Measurements from ENCODE around the gene FOXQ1. TPM values are rescaled to one million over a fixed set of nuclear protein-coding genes. Genes with fewer than 3 reads are reported as not detected.

The FOXQ1 gene
- total RNA-seq, 2 donors from 2014 or later, result not detected

DNA sequence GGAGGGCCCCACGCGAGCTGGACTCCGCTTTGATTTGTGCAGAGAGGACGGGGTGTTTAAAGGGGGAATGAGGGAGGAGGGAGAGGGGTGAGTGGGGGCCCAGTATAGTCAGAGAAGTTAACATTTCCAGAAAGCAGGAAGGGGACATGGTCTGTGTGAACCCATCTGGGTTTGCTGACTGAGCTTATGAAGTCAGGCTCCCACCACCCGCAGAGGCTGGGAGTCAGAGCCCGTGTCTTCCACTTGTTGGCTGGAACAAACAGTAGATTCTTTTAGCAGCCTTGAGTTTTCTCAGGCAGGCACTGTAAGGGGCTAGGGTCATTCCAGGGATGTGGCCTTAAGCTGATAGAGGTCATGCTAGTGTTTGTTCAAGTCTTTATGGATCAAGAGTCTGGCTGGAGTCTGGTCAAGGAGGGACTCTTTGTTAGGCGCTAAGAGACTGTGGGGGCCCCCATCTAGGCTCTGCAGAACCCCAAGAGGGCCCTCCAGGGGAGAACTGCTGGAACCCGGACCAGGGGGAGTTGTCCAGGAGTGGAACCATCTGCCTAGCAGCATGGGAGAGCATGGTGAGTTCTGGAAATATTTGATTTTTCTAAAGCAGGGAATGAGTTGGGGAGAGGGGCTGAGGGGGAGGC is 31.1 kb upstream of the FOXQ1 start:
- Mint-ChIP-seq H3K4me1 (ENCODE audit: low read depth in 2 of 2) (peaks cover 0 to 4% of the 10 kb centered on the region in 2 donors), H3K4me3 (no peak overlapping the region), H3K27me3 (peaks cover 34 to 43% of the 10 kb centered on the region in 2 donors), H3K27ac (no peak overlapping the region), H3K36me3 (no peaks in the 10 kb centered on the region), H3K9me3 (no peaks in the 10 kb centered on the region)
- DNase-seq (ENCODE audit: low spot score) (no peak), ATAC-seq (no peak)

DNA sequence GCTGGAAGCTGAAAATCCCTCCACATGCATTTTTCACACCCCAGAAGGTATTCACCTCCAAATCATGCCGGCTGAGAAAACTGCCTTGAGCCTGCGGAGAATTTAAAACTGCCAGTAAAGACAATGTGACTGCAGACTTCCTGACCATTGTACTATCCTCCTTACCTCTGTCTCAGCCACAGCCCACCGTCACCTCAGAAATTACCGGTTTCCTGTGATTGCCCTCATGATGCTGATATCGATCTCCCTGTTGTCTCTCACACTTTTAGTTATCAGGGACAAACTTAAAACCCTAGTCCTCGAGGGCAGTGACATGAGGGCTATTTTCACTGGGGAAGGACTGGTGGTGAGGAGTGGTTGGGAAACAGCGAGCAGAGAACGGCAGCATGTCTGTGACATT is 30.2 kb upstream of the FOXQ1 start:
- H3K36me3 Mint-ChIP-seq, result no peaks in the 10 kb centered on the region
- H3K9me3 Mint-ChIP-seq, result no peaks in the 10 kb centered on the region
- H3K27ac Mint-ChIP-seq, result no peak overlapping the region
- DNase-seq (ENCODE audit: low spot score) (no peak), ATAC-seq (no peak)
- no peak overlapping the region for H3K4me3 Mint-ChIP-seq
- H3K4me1 Mint-ChIP-seq (ENCODE audit: low read depth in 2 of 2), result peaks cover 0 to 4% of the 10 kb centered on the region in 2 donors
- peaks cover 35 to 45% of the 10 kb centered on the region in 2 donors for H3K27me3 Mint-ChIP-seq

DNA sequence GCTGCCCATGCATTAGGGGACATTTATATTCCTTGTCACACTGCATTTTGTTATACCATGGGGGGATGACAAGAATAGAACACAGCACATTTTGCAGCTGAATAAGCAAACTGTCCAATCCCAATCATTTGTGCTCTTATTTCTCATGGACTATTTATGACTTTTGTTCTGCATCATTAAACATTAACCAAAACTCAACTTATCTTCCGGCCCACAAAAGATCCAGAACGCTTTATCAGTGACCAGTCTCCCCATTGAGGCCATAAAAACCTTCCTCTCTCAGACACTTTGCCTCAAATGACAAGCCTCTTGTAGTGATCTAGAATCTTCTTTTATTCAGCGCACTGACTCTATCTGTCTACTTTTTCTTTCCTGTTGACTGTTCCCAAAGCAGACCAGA is 28.4 kb upstream of the FOXQ1 start:
- Mint-ChIP-seq H3K4me1 (ENCODE audit: low read depth in 2 of 2) (peaks cover 0 to 4% of the 10 kb centered on the region in 2 donors), H3K27me3 (peaks cover 35 to 48% of the 10 kb centered on the region in 2 donors), H3K36me3 (no peaks in the 10 kb centered on the region), H3K9me3 (no peaks in the 10 kb centered on the region), H3K4me3 (no peak overlapping the region), H3K27ac (no peak overlapping the region)
- ATAC-seq (no peak), DNase-seq (ENCODE audit: low spot score) (no peak)

DNA sequence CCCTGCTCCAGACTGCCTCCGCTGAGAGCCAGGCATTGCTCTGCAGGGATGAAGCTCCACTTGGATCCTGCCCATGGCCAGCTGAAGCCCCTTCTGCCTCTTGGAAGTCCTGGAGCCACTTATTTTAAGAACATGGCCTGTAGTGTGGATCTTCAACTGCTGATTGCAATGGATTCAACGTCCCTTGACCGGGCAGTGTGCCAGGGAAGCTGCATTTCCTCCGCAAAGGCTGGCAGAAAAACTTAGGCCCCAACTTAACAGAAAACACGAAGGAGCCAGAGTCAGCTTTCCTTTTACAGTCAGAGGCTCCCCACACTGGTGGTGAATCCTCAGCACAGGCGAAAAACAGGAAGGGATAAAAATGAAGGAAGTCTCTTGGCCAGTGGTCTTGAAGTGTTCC is 26.3 kb upstream of the FOXQ1 start:
- Mint-ChIP-seq H3K9me3 (no peaks in the 10 kb centered on the region), H3K36me3 (no peaks in the 10 kb centered on the region), H3K27me3 (peaks cover 34 to 41% of the 10 kb centered on the region in 2 donors), H3K4me1 (ENCODE audit: low read depth in 2 of 2) (peaks cover 0 to 4% of the 10 kb centered on the region in 2 donors), H3K4me3 (no peak overlapping the region), H3K27ac (no peak overlapping the region)
- no peak for ATAC-seq
- DNase-seq (ENCODE audit: low spot score), result no peak

DNA sequence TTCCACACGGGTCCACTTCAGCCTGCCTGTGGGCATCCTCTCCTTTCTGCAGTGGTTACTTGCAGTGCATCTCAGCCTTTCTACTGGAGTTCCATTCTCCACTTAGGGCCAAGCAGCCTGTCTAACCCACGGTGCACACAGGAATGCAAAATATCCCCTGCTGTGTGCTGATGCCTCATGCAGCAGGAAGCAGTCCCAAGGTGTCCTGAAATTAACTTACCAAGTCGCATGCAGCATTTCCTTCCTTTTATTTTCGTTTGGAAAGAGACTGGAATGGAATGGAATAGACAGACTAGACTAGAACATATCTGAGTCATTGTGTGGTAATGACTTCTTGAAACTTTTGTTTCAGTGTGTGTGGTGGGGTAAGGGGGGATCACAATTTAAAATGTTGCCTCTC is 25.9 kb upstream of the FOXQ1 start:
- Mint-ChIP-seq H3K4me1 (ENCODE audit: low read depth in 2 of 2) (peaks cover 0 to 4% of the 10 kb centered on the region in 2 donors), H3K27ac (no peak overlapping the region), H3K4me3 (no peak overlapping the region), H3K27me3 (peaks cover 32 to 38% of the 10 kb centered on the region in 2 donors), H3K36me3 (no peaks in the 10 kb centered on the region), H3K9me3 (no peaks in the 10 kb centered on the region)
- DNase-seq (ENCODE audit: low spot score) (no peak), ATAC-seq (no peak)

DNA sequence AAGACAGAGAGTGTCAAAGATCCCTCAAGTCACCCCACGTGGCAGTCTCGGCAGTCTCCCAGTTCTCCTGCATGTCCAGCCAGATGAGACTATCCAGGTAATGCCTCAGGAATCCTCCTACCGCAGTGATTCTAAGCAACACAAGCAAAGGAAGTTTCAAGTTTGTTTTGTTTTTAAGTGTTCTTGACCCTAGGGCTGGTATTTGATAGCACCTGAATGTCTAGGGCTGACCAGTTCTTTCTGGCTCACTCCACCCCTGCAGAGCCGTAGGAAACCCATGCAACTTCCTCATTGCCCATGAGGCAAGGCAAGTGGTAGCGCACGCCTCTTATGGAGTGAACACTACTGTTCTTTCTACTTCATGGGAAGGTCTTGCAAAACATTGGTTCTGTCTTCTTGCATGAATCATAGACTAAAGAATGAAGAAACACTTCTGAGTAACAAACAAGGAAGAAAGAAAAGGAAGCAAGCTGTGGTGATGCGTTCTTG is 24.8 kb upstream of the FOXQ1 start:
- Mint-ChIP-seq H3K27ac (no peak overlapping the region), H3K27me3 (peaks cover 24 to 33% of the 10 kb centered on the region in 2 donors), H3K4me1 (ENCODE audit: low read depth in 2 of 2) (no peaks in the 10 kb centered on the region), H3K4me3 (no peak overlapping the region), H3K9me3 (no peaks in the 10 kb centered on the region), H3K36me3 (no peaks in the 10 kb centered on the region)
- no peak for DNase-seq (ENCODE audit: low spot score)
- no peak for ATAC-seq

DNA sequence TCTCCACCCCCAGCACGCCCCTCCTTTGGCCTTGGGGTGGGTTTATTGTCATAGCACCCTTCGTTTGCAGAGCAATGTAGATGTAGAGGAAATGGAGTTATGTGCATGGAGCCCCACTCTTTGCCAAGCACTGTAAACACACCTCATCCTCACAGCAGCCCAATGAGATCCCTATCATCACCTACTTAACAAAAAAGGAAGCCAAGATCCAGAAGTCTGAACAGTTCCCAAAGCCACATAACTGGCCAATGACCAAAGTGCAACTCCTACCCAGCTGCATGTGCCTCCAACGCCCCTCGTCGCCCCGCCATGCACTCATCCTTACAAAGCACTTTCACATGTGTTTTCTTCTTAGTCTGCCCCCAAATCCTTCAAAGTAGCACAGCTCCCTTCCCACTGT is 21.8 kb upstream of the FOXQ1 start:
- ATAC-seq (no peak), DNase-seq (ENCODE audit: low spot score) (no peak)
- H3K4me3 Mint-ChIP-seq, result no peak overlapping the region
- H3K4me1 Mint-ChIP-seq (ENCODE audit: low read depth in 2 of 2), result no peaks in the 10 kb centered on the region
- H3K9me3 Mint-ChIP-seq, result peaks cover 4% of the 10 kb centered on the region
- H3K36me3 Mint-ChIP-seq, result no peaks in the 10 kb centered on the region
- H3K27ac Mint-ChIP-seq, result no peak overlapping the region
- H3K27me3 Mint-ChIP-seq, result peaks cover 27 to 38% of the 10 kb centered on the region in 2 donors

DNA sequence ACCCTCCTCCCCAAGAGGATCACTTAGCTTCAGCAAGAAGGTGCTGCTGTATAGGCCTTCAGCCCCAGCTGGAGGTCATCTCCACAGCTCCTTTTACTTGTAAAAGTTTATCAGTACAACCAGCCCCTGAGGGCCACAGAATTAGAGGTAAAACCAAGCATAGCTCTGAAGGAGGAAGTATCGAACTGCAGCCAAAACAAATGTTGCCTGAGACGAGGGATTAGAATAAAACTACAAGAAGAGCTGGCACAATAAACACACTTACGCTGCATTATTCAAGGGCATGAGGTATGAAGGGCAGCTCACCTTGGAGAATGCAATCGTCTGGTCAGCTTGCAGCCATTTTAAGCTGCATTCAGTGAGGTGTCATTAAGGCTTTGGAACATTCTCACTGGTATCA is 21.1 kb upstream of the FOXQ1 start:
- Mint-ChIP-seq H3K36me3 (no peaks in the 10 kb centered on the region), H3K4me3 (no peak overlapping the region), H3K9me3 (peaks cover 4% of the 10 kb centered on the region), H3K27ac (no peak overlapping the region), H3K27me3 (peaks cover 27 to 45% of the 10 kb centered on the region in 2 donors), H3K4me1 (ENCODE audit: low read depth in 2 of 2) (no peaks in the 10 kb centered on the region)
- no peak for DNase-seq (ENCODE audit: low spot score)
- no peak for ATAC-seq

DNA sequence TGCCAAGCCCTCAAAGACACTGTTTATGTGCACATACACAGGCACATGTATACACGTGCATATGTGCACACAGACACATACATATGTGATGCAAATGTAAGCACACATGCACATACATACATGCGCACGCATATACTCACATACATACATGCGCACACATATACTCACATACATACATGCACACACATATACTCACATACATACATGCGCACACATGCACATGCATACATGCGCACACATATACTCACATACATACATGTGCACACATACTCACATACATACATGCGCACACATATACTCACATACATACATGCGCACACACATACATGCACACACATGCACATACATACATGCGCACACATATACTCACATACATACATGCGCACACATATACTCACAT is 20.5 kb upstream of the FOXQ1 start:
- DNase-seq (ENCODE audit: low spot score) (no peak), ATAC-seq (no peak)
- no peak overlapping the region for H3K4me3 Mint-ChIP-seq
- peaks cover 30 to 48% of the 10 kb centered on the region in 2 donors for H3K27me3 Mint-ChIP-seq
- no peak overlapping the region for H3K27ac Mint-ChIP-seq
- H3K4me1 Mint-ChIP-seq (ENCODE audit: low read depth in 2 of 2), result no peaks in the 10 kb centered on the region
- peaks cover 4% of the 10 kb centered on the region for H3K9me3 Mint-ChIP-seq
- H3K36me3 Mint-ChIP-seq, result no peaks in the 10 kb centered on the region

DNA sequence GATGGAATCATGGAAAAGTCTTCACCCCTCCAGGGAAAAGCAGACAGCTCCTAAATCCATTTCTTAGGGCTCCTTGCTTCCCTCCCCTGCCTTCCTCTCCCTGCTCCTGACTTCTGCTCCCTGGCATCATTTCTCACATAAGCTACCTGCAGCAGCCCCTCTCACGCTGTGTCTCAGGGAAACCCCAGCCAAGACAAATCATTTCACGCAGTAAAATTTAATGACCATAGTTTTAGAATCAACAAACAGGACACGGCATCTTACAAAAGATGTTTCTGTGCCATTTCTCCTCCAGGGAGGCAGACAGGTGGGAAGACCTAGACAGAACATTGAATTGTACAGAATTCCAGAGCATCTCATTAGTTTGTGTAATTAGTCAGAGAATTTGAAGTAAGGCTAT is 16.5 kb upstream of the FOXQ1 start:
- Mint-ChIP-seq H3K4me3 (no peak overlapping the region), H3K27ac (no peak overlapping the region), H3K36me3 (peaks cover 6% of the 10 kb centered on the region), H3K9me3 (peaks cover 4% of the 10 kb centered on the region), H3K4me1 (ENCODE audit: low read depth in 2 of 2) (no peaks in the 10 kb centered on the region), H3K27me3 (peaks cover 28 to 58% of the 10 kb centered on the region in 2 donors)
- DNase-seq (ENCODE audit: low spot score), result no peak
- no peak for ATAC-seq

DNA sequence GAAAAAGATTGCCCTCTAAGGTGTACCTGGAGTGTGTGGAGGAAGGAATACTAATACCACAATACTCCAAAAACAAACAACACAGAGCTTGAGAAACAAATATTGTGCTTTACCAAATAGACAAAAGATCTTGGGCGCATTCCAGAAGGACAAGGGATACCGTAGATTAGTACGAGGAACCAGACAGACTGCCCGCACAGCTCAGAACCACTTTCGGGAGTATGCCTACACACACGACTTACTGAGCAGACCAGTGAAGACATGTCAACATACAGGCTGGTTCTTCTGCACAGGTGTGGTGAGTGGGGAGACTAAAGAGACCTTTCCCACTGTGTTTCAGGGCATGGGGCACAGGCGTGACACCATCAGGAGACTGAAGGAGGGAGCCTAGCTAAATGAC is 15.8 kb upstream of the FOXQ1 start:
- DNase-seq (ENCODE audit: low spot score) (no peak), ATAC-seq (no peak)
- H3K27ac Mint-ChIP-seq, result no peak overlapping the region
- no peaks in the 10 kb centered on the region for H3K4me1 Mint-ChIP-seq (ENCODE audit: low read depth in 2 of 2)
- peaks cover 6% of the 10 kb centered on the region for H3K36me3 Mint-ChIP-seq
- no peak overlapping the region for H3K4me3 Mint-ChIP-seq
- H3K27me3 Mint-ChIP-seq, result peaks cover 28 to 57% of the 10 kb centered on the region in 2 donors
- H3K9me3 Mint-ChIP-seq, result peaks cover 4% of the 10 kb centered on the region

DNA sequence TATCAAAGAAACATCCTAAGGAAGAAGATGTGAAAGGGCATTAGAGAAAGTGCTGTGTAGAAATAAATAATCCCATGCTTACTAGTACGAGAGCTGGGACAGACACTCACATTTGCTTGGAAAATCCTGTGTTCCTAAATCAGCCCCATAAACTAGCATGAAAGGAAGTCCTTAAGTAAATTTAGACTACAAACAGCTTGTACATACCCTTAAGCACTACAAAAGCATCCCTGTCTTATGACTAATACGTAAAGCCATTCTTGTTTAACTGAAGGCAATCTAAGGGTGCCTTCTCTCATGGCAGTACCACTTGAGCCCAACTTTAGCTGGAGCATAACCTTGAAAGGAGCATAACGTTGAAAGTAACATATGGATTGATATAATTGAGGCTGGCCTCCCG is 15.4 kb upstream of the FOXQ1 start:
- H3K27ac Mint-ChIP-seq, result no peak overlapping the region
- peaks cover 4% of the 10 kb centered on the region for H3K9me3 Mint-ChIP-seq
- no peak overlapping the region for H3K4me3 Mint-ChIP-seq
- peaks cover 30 to 57% of the 10 kb centered on the region in 2 donors for H3K27me3 Mint-ChIP-seq
- ATAC-seq (no peak), DNase-seq (ENCODE audit: low spot score) (no peak)
- H3K36me3 Mint-ChIP-seq, result peaks cover 6% of the 10 kb centered on the region
- no peaks in the 10 kb centered on the region for H3K4me1 Mint-ChIP-seq (ENCODE audit: low read depth in 2 of 2)

DNA sequence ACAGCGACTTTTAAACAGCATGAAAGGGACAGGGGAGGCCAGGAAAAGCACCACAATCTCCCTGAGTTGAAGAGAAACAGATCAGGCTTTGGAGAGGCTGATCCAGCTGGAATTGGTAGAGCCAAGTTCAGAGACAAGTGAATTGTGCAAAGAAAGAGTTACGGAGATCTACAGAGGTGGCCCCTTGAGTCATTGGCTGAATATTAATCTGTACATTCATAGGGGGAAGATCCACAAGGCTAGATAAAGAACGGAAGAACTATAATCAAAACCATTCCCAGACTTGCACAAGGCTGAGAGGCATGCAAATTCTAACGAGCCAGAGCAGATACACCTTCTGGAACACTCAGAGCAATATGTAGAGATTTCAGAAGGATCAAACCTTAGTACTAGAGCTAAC is 14.2 kb upstream of the FOXQ1 start:
- DNase-seq (ENCODE audit: low spot score), result no peak
- Mint-ChIP-seq H3K4me1 (ENCODE audit: low read depth in 2 of 2) (no peaks in the 10 kb centered on the region), H3K4me3 (no peak overlapping the region), H3K36me3 (peaks cover 6% of the 10 kb centered on the region), H3K27ac (no peak overlapping the region), H3K9me3 (peaks cover 4% of the 10 kb centered on the region), H3K27me3 (peaks cover 35 to 64% of the 10 kb centered on the region in 2 donors)
- ATAC-seq, result no peak

DNA sequence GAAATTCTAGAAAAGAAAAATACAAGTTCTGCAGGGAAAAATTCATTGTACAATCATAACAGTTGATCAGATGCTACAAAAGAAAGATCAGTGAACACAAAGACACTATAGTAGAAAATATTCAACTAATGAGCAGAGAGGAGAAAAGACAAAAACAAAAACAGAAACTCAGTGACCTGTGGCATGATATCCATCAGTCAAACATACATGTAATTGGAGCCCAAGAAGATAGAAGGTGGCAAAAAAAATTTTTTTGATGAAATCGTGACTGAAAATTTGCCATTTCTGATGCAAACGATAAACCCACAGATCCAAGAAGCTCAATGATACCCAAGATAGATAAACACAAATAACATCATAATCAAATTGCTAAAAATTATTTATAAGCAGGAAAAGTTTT is 13.1 kb upstream of the FOXQ1 start:
- no peak for DNase-seq (ENCODE audit: low spot score)
- Mint-ChIP-seq H3K4me3 (no peak overlapping the region), H3K27ac (no peak overlapping the region), H3K9me3 (peaks cover 3% of the 10 kb centered on the region), H3K27me3 (peaks cover 35 to 63% of the 10 kb centered on the region in 2 donors), H3K4me1 (ENCODE audit: low read depth in 2 of 2) (no peaks in the 10 kb centered on the region), H3K36me3 (peaks cover 6% of the 10 kb centered on the region)
- ATAC-seq, result no peak

DNA sequence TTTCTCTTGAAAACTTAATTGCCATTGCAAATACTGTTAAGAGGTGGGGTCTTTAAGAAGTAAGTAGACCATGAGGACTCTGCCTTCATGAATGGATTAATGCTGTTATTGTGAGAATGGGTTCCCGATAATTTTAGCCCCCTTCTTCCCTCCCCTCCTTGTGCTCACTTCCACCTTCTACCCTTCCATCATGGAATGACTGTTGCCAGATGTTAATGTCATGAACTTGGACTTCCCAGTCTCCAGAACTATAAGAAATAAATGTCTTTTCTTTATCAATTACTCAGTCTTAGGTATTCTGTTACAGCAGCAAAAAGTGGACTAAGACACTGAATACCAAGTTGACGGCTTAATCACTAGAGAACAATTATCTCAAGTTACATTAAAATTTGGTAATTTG is 5.8 kb upstream of the FOXQ1 start:
- DNase-seq (ENCODE audit: low spot score), result no peak
- Mint-ChIP-seq H3K36me3 (no peaks in the 10 kb centered on the region), H3K9me3 (no peaks in the 10 kb centered on the region), H3K27ac (no peak overlapping the region), H3K27me3 (peaks cover 56 to 62% of the 10 kb centered on the region in 2 donors), H3K4me1 (ENCODE audit: low read depth in 2 of 2) (peaks cover 4 to 5% of the 10 kb centered on the region in 2 donors), H3K4me3 (no peak overlapping the region)
- ATAC-seq, result no peak
